ENCODE results near the gene USP48. TPM values are rescaled to one million over a fixed set of nuclear protein-coding genes. Genes with fewer than 3 reads are reported as not detected.

The USP48 gene
- total RNA-seq, 1 donor from 2014 or later, result 86.8 TPM

- intact Hi-C loops (cut with micrococcal nuclease), result no loop called here
Measured at GRCh38 chr1:21670059-21670881, 112.7 kb downstream of the USP48 start.

DNA sequence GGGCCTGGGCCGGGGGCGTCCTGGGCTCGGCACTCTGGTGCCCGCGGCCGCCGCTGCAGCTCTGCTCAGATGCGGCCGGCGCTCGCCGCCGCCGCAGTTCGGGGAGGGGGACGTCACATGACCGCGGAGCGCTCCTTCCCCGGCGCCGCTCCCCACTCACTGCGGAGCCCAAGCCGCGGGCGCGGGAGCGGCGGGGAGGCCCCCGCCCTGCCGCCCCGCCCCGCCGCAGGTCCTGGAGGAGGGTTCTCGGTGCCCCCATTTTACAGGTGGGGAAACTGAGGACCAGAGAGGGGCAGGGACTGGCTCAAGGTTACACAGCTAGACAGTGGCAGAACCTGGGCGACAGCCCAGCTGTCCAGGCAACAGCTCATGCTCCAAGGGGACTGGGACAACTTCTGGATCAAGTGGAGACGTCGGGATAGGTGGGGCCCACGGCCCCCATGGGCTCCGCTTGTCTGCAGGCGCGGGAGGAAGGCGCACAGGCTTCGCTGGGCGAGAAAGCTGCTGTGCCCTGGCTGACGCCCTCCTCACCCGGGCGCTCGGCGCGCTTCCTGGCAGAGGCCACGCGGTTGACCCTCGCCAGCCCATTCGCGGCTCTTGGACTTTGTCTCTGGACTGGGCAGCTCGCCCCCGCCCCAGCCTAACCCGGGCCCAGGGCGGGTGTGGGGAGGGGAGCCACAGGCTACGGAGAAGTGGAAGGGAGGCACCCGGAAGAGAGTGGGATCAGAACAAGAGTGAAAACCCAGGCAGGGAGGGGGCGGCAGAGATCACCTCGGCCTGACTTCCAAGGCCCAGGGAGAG lies 113.5 kb downstream of the USP48 start, which contains the start of gene RAP1GAP:
TSS of gene RAP1GAP (minus strand) at position 100 of the 801 bp plus-strand sequence. CDS start 49,325 bp downstream, outside the sequence.
- intact Hi-C loops (cut with micrococcal nuclease), result no loop called here

GRCh38 chr1:21668951-21669257 lies 114.0 kb downstream of the USP48 start:
- intact Hi-C loops (cut with micrococcal nuclease), result no loop called here

DNA sequence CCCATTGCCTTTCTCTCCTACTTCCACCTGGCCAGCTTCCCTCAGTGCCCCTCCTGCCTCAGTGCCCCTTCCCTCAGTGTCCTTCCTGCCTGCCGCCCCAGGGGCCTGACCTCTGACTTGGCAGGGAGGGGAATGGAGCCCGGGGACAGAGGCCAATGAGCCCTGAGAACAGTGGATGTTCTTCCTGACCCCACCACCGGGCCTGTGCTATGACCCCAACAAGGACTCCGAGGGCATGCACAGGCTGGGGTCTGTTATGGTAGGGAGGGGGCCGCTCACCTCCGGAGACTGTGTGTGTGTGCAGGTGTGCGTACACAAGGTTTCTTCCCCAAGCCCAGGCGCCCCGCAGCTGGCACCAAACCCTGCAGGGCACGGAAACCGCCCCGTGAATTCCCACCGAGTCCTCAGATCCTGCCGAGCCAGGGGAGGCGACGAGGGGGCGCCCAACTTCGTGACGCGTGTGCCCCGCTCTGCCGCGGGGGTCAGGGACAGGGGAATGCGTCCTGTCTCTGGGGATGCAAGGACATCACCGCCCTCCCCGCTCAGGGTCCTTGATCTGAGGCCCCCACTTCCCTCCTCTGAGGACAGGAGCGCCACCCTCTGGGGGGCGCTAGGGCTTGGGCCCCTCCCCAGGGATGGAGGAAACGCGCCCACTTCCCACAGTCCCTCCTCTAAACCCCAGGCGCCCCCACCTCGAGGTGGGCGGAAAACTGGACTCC lies 114.6 kb downstream of the USP48 start:
- intact Hi-C loops (cut with micrococcal nuclease), result no loop called here

DNA sequence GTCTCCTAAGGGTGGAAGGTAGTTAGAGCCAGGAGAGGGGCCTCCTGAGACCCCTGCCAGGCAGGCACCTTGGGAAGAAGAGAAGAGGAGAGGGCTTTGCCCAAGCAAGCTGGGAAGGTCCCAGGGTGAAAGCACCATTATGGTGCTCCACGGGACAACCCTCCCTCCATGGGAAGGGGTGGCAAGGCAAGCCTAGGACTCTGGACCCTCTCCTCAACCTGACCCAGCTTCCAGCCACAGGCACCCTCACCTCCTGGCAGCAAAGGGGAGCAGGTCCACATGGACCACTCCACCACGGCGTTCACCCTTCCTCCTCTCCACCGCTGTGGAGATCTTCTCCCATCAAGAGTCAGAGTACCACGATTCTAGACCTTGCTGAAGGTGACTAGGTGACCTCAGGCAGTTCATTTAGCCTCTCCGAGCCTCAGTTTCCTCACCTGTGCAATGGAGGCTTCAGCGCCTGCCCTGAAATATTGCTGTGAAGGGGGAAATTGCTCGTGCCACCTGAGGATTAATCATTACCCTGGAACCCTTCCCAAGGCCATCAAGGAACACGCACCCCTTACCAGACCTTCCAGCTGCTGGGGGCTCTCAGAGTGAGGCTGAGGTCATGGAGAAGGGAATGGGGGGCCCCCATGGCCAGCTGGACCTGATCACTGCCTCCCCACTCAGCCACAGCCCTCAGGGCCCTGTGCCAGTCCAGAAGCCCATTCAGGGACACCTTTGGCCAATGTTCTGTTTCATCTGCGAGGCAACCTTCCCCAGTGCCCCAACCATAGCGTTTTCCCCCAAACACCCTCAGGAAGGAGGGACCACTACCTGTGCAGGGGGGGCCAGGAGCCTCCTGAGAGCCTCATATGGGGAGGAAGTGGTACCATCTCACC lies 115.4 kb downstream of the USP48 start:
- intact Hi-C loops (cut with micrococcal nuclease), result no loop called here

DNA sequence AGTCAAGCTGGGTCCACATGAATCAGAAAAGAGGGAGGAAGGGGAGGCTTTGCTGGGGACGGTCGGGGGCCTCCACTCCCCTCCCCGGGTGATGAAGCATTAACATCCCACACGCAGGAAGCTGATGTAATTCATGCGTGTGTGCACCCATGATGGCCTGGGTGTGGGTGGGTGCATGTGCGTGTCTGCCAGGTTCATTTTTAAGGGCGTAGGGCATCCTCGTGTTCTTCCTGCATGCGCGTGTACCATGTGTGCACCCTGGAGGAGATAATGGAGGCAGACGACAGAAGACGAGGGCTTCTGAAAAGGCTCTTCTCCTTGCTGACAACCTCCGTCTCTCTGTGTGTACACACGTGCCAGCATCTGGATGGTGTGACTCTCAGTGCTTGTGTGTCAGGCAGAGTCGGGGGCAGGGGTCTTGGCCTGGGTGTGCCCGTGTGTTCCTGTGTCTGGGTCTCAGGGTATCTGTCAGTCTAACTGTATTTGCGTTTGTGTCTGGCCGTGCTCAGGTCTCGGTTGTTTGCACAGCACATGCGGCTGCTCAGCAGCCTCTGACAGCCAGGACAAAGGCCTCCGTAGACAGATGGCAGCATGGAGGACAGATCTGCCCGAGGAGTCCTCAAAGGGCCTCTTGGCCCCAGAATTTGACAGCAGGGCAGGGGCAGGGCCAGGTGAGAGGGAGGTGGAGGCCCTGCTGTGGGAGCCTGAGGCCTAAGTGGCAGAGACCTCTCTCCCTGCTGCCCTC lies 116.2 kb downstream of the USP48 start:
- intact Hi-C loops (cut with micrococcal nuclease), result no loop called here

DNA sequence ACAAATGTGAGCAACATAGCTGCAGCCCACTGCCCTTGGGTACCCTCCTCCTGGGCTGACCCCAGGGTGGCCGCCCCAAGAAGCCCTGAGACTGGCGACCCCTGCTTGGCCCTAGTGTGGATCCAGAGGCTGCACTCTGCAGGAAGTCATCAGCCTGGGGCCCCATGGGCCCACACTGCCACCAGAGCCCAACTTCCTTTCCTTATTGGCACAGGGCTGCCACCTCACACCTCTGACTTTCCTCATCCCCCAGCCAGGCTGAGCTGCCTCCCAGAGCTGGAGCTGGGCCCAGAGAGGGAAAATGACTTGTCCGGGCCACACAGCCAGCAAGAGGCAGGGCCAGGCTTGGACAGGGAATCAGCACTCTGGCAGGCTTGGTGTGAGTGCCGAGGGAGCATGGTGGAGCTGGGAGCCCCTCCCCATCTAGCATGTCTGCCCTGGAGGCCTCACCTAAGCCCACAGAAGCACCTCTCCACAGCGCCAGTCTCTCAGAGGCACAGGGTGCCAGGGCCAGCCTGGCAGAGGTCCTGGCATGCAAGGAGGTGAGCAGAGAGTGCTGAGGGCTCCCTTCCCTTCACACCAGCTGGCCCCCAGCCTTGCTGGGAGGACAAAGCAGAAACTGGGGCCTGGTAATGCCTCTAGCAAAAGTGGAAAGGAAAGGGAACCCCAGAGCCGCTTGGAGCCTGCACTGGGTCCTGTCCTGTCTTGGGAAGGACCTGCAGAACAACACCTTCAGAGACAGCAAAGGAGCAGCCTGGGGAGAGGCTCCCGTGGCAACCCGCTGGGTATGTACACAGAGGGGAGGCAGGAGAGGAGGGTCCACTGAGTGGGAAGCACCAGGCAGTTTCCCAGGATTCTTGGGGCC lies 117.0 kb downstream of the USP48 start:
- intact Hi-C loops (cut with micrococcal nuclease), result no loop called here

DNA sequence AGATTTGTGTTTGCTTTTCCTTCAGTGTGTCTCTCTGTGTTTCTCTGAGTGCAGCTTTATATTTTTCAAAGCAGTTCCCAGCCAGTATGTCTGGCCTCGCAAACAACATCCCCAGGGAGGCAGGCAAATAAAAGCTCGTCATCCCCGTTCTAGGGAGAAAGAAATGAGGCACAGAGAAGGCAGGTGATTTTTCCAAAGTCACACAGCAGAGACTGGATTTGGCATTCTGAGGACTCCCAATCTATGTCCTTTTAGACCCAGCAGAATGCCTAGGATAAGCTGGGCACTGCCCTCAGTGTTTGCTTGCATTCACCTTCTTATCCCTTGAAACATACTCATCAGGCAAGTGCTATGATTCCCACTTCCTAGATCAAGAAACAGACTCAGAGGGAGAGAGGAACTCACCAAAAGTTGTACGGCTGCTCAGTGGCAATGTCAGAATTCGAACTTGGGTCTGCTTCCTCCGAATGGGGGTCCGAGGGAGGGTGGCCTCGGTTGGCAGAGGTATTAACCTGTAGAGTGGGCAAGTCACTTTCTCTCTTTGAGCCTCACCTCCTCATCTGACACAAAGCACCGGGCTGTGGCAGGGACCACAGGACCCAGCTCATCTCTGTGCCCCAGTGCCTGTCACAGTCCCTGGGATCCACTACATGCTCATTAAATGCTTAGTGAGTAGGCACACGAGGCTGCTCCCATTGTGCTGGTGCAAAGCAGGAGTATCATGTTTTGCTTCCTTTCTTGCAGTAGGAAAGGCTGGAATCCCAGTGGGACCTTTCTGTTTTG lies 118.0 kb downstream of the USP48 start:
- intact Hi-C loops (cut with micrococcal nuclease), result no loop called here

DNA sequence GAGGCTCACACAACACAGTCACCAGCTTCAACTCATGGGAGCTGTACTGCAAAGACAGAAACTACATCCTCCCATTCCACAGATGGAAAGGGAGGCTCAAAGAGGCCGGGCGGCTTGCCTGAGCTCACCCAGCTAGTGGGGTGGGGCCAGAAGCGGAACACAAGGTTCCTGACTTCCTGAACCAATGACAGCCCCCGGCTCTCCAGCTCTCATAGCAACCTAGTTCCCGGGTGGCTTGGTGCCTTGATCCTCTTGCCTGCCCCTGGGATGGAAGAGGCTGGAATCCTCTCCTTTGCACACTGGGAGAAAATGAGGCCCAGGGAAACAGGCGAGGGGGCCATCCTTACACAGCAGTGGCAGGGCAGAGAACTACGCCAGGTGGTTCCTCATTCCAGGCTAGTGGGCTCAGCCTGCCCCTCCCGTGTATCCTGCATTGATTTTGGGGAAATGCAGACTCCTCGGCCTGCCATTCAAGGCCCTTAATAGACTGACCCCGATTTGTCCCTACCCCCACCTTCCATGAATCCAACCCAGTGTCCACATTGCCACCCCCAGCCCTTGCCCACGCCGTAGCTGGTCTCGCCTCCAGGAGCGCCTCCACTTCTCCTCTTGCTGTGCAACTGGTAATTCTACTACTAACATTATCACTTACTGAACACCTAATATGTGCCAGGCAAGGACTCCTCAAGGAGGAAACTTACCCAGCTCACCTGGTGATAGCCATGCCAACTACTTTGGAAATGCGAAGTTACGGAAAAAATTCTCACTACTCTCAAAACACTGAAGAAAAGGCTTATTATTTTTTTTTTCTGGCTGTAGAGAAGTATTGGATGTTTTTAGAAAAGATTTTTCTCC lies 118.8 kb downstream of the USP48 start:
- intact Hi-C loops (cut with micrococcal nuclease), result no loop called here

DNA sequence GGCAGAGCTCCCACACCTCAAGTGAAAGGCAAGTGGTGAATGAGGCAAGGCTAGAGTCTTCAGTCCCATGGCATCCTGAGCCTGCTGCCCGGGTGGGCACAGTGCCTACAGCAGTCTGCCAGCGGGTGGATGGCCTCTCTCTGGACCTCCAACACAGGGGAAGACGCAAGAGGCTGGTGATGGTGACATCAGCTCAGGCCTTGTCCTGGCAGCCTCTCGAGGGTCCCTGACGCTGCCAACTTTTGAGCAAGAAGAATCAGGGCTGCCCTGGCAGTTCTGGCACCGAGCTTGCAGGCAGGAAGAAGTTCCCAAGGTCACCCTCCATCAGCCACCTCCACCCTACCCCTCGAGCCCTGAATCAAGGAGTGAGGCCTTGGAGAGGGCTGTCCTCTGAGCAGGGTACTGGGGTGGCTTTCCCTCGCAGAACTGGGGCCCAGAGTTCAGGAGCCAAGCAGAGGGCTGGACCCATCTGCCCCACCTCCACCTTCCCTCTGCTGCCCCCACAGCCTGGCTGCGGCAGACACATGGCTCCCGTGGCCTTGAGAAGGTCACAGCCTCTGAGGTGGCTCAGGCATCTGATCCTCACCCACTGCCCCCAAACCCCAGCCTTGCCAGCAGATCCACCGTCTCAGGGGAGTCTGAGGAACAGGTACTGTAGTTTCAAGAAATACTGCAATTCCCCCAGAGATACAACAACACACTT lies 119.5 kb downstream of the USP48 start:
- intact Hi-C loops (cut with micrococcal nuclease), result no loop called here

GRCh38 chr1:21662426-21663247 lies 120.3 kb downstream of the USP48 start:
- intact Hi-C loops (cut with micrococcal nuclease), result no loop called here

DNA sequence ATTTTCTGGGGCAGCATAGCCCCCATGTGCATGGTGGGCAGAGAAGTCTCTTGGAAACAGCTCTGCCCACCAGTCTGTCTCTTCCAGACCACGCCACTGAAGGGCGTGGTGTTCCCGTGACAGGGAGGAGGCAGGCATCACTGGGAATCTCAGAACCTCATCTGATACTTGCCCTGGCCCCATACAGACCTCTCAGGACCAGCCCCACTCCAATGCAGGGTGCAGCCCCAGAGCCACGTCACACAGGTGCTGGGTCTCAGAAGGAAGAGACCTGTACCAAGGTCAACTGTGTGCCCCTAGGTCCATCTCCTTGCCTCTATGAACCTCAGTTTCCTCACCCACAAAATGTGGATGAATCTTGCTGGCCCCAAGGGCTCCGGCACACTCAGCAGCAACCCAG lies 121.1 kb downstream of the USP48 start:
- intact Hi-C loops (cut with micrococcal nuclease), result no loop called here

- intact Hi-C loops (cut with micrococcal nuclease), result loop anchor here (2.0 kb wide), 1 partner anchor 151 kb away; the partner anchor contains the start of gene ALPL
Measured at GRCh38 chr1:21659924-21660326, 123.0 kb downstream of the USP48 start.

DNA sequence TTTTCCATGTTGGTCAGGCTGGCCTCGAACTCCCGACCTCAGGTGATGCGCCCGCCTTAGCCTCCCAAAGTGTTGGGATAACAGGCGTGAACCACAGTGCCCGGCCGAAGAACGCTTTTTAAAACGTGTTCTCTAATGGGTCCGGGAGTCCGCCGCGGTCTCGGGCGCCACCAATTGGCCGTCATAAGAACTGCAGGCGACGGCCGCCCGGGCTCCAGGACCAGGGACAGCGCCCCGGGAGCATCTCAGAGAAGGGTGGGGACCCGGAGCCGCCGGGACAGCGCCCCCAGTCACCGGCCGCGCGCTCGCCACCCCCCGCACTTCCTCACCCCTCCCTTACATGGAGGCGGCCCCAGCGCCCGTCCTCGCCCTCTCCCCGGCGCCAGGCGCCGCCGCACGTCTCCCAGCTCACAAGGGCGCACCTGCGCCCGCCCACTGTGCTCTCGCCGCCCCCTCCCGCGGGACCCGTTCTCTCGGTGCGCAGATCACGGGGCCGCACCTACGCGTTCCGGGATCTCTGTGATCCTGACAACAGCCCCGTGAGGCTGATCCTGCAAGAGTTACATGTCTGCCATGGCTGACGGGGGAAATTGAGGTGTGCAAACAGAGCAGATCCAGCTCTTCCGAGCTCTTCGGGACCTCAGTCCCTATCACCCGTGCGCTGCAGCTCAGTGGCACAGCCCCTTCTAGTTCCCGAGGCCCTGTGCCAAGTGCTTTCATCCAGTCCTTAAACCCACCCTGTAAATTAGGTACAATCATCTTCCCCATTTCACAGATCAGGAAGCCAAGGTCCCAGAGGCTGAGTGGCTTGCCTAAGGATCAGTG lies 123.6 kb downstream of the USP48 start:
- intact Hi-C loops (cut with micrococcal nuclease), result loop anchor here (2.0 kb wide), 1 partner anchor 151 kb away; the partner anchor contains the start of gene ALPL

Data from T-helper 2 cell treated with Interferon-gamma antibody and Interleukin-4, amounts not matched to agents 100 ng/mL and 5 ng/mL, for 36 hours (primary cell).